Neutrophil (primary cell): ENCODE data around the gene ASIC1.

Experiments
- H3K27ac ChIP-seq: fragments of 200-600 bp; sonication (generic); 2 replicates; pipeline ENCODE4 v1.5.1; 2016; ENCODE audit warnings: mild to moderate bottlenecking, moderate library complexity
- H3K27me3 ChIP-seq: fragments of 200-600 bp; sonication (generic); 2 replicates; pipeline ENCODE4 v1.6.0; 2016; ENCODE audit warnings: mild to moderate bottlenecking
- H3K36me3 ChIP-seq: fragments of 200-600 bp; sonication (generic); 2 replicates; pipeline ENCODE4 v1.5.1; 2017
- H3K4me1 ChIP-seq, 2 experiments: fragments of 200-600 bp in 1 of 2; sonication (generic) in 1 of 2; 1 replicate in 1 of 2; 2 replicates in 1 of 2; pipeline versions ENCODE4 v1.5.1 to v1.6.1; 2013 to 2016; ENCODE audit warnings: low read depth in 1 of 2, low read length in 1 of 2, mild to moderate bottlenecking in 1 of 2, moderate library complexity in 1 of 2; ENCODE audit not compliant: control insufficient read depth in 1 of 2, insufficient read depth in 1 of 2
- H3K4me3 ChIP-seq, 2 experiments: fragments of 200-600 bp in 1 of 2; sonication (generic) in 1 of 2; 1 replicate in 1 of 2; 2 replicates in 1 of 2; pipeline ENCODE4 v1.5.1; 2013 to 2016; ENCODE audit warnings: low read depth in 1 of 2, low read length in 1 of 2, mild to moderate bottlenecking in 1 of 2, moderate library complexity in 1 of 2
- H3K9me3 ChIP-seq: fragments of 200-600 bp; sonication (generic); 2 replicates; pipeline ENCODE4 v1.5.1; 2016
- TF ChIP-seq, protein P1 (sequence below): fragments of 200-600 bp; sonication (generic); IDR thresholded peaks from 2 replicates; pipeline ENCODE4 v1.5.1; 2016; ENCODE audit warnings: antibody characterized with exemption

ASIC1 gene

DNA sequence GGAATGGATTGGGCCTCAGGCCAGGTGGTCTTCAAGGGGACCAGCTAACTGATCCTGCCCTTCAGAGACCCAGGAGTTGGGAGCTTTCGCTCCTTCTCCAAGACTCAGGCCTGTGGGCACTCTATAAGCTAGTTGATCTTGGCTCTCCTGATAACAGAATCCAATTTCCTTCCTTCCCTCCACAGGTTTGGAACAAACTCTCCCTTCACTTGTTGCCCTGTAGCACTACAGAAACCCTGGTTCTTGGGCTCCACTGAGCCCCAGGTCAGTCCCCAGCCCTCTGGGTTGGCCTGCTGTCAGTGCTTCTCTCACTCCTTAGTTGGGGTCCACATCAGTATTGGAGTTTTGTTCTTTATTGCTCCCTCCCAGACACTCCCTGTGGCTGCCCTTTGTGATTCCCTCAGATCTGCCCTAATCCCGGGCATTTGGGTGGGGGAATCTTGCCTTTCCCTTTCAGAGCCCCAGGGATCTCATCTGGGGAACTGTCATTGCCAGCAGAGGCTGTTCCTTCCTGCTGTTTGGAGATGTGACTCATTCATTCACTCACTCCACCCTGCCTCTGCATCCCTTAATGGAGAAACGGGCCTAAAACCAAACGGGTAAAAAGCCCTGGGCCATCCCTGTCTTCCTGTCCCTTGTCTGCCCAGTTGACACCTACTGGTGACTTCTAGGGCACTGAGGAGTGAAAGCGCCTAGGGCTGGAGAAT, 42.1 kb downstream of the ASIC1 start:
- Histone ChIP-seq H3K27ac (peak overlapping the region; percentile 59), H3K9me3 (no peaks in the 10 kb centered on the region), H3K36me3 (peaks cover 80% of the 10 kb centered on the region), H3K4me1 (peaks cover 19 to 22% of the 10 kb centered on the region in 2 experiments), H3K4me3 (no peak overlapping the region), H3K27me3 (peaks cover 6% of the 10 kb centered on the region)
- TF ChIP-seq, protein P1, sequence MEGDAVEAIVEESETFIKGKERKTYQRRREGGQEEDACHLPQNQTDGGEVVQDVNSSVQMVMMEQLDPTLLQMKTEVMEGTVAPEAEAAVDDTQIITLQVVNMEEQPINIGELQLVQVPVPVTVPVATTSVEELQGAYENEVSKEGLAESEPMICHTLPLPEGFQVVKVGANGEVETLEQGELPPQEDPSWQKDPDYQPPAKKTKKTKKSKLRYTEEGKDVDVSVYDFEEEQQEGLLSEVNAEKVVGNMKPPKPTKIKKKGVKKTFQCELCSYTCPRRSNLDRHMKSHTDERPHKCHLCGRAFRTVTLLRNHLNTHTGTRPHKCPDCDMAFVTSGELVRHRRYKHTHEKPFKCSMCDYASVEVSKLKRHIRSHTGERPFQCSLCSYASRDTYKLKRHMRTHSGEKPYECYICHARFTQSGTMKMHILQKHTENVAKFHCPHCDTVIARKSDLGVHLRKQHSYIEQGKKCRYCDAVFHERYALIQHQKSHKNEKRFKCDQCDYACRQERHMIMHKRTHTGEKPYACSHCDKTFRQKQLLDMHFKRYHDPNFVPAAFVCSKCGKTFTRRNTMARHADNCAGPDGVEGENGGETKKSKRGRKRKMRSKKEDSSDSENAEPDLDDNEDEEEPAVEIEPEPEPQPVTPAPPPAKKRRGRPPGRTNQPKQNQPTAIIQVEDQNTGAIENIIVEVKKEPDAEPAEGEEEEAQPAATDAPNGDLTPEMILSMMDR = no peak

DNA sequence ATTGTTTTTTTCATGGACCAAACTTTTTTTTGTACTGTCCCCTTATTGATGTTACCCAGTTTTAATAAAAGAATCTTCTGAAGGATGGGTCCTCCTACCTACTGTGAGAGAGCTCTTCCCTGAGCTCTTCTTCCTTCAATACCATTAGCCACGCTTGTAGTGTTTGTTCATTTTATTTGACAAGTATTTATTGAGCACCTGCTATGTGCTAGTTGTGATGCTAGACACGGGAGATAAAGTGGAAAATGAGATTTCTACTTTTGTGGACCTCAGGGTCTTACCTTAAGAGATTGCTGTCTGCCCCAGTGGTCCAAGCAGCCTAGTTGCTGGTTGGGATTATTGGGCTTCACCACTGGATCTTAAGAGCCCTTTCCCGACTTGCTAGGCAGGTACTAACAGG, 43.2 kb downstream of the ASIC1 start:
- Histone ChIP-seq H3K4me1 (peaks cover 19 to 22% of the 10 kb centered on the region in 2 experiments), H3K9me3 (no peaks in the 10 kb centered on the region), H3K36me3 (peaks cover 68% of the 10 kb centered on the region), H3K27ac (no peak overlapping the region), H3K4me3 (no peak overlapping the region), H3K27me3 (peaks cover 6% of the 10 kb centered on the region)
- TF ChIP-seq, protein P1 = no peak

DNA sequence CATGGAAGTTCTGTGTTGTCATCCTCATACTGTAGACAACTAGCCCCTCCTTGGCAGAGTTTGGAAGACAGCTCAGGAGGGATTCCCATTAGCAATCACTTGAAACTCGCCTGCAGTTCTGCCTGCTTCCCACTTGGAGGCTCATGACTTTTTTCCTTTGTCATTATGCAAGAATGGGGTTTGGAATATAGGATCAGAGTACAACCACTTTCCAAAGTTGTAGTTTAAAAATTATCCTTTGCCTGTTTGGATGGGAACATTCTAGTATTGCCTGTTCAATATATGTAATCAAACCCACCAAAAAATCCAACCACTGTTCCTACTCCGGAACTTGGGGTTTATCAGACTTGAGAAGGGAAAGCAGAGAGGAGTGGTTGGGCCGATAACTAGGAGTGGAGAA, 44.3 kb downstream of the ASIC1 start:
- Histone ChIP-seq H3K9me3 (no peaks in the 10 kb centered on the region), H3K4me3 (no peak overlapping the region), H3K36me3 (peaks cover 57% of the 10 kb centered on the region), H3K4me1 (peaks cover 19 to 22% of the 10 kb centered on the region in 2 experiments), H3K27ac (no peak overlapping the region), H3K27me3 (peaks cover 6% of the 10 kb centered on the region)
- TF ChIP-seq, protein P1 = no peak

DNA sequence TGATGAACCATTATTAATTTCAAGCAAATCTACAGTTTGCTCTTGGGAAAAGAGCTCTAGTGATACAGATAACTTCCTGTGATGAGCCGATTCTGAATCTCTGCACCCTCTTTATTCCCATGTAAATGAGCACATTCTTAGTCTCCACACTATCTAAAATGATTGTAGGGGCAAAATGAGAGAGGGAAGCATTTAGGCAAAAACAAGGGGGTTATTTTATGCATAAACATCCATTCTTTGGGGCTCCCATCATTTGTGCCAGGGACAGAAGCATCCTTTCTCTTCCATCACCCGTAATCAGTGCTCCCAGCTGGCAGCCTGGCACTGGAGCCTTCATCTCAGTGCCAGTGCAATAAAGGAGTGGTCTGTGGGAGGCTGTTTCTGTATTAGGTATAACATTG, 44.7 kb downstream of the ASIC1 start:
- Histone ChIP-seq H3K4me1 (peaks cover 19 to 22% of the 10 kb centered on the region in 2 experiments), H3K36me3 (peaks cover 53% of the 10 kb centered on the region)
- TF ChIP-seq, protein P1 = no peak

DNA sequence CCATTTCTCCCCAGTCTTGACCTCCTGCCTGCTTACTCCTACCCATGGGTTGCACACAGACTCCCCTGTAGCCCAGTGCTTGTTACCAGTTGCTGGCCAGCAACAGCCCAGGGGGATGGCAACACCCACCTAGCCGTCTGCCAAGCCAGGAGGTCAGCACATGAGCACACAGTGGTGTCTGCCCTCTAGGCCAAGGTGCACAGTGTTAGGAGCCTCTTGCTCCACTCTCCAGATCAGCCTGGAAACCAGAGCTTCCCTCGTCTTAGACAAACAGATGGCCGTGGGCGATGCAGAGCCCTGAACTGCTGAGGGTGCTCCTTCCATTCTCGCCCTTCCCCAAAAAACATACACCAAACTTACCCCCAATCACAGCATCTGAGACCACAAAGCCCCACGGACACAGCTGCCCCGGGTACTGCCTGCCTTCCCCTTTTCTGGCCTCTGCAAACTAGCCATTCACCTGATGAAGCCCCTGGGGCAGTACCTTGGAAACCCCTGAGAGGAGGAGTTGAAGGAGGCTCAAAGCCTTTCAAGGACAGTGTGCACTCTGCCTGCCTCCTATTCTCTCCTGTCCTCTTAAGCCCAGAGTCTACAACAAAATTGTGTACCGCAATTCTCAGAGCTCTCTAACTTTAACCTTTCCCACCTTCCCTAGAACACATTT, 45.4 kb downstream of the ASIC1 start:
- H3K27ac ChIP-seq = no peak overlapping the region
- peaks cover 6% of the 10 kb centered on the region for H3K27me3 ChIP-seq
- TF ChIP-seq, protein P1 = no peak
- peaks cover 48% of the 10 kb centered on the region for H3K36me3 ChIP-seq
- H3K4me3 ChIP-seq = no peak overlapping the region
- no peaks in the 10 kb centered on the region for H3K9me3 ChIP-seq
- peaks cover 19 to 22% of the 10 kb centered on the region in 2 experiments for H3K4me1 ChIP-seq

More for the DNA sequence above, 44.7 kb downstream of the ASIC1 start:
- Histone ChIP-seq H3K4me3 (no peak overlapping the region), H3K27me3 (peaks cover 6% of the 10 kb centered on the region), H3K9me3 (no peaks in the 10 kb centered on the region), H3K27ac (no peak overlapping the region)
